Left ventricle myocardium inferior (tissue), 1 donor: ENCODE data around the gene TAF4B. TPM values are rescaled to one million over a fixed set of nuclear protein-coding genes. Genes with fewer than 3 reads are reported as not detected.

Experiments used
- DNase-seq: peaks from one replicate; pipeline ENCODE4 v3.0.0-alpha.2; 2020
- H3K27ac ChIP-seq: fragments of 200-600 bp; replicated peaks from 2 replicates; pipeline ENCODE4 v1.8.0; 2021
- H3K27me3 ChIP-seq: fragments of 200-600 bp; 2 replicates; pipeline ENCODE4 v1.8.0; 2021; ENCODE audit warnings: low read depth
- H3K36me3 ChIP-seq: fragments of 200-600 bp; 2 replicates; pipeline ENCODE4 v1.8.0; 2021
- H3K4me1 ChIP-seq: fragments of 200-600 bp; 2 replicates; pipeline ENCODE4 v1.8.0; 2021
- H3K4me3 ChIP-seq: fragments of 200-600 bp; 2 replicates; pipeline ENCODE4 v1.8.0; 2021; ENCODE audit warnings: mild to moderate bottlenecking, moderate library complexity
- H3K9me3 ChIP-seq: fragments of 200-600 bp; replicated peaks from 2 replicates; pipeline ENCODE4 v1.8.0; 2021
- intact Hi-C: fragments of 100-400 bp; cut with micrococcal nuclease; formaldehyde crosslinking; loops from one replicate; pipeline ENCODE4 v1.11.0; 2022
- long read RNA-seq: library from polyadenylated mRNA; unstranded; transcript quantifications from one replicate; pipeline ENCODE4 v2.0.0, GENCODE V29; 2021
- total RNA-seq: library from RNA; stranded (reverse); fragmentation: NEBNext Ultra II Directional; extraction: Animal tissue kit (Norgen Biotek cat#: 25700); gene quantifications from one replicate; pipeline ENCODE4 v1.2.1, GENCODE V29; 2021
- TF ChIP-seq, protein P1 (sequence below): fragments of 200-600 bp; IDR thresholded peaks from 2 replicates; pipeline ENCODE4 v1.8.0; 2021; ENCODE audit warnings: antibody characterized with exemption, mild to moderate bottlenecking, borderline replicate concordance
- donor health status: DM: no; HTN: yes; CAD: no; lungs with severe emphysema.

TAF4B gene, protein sequence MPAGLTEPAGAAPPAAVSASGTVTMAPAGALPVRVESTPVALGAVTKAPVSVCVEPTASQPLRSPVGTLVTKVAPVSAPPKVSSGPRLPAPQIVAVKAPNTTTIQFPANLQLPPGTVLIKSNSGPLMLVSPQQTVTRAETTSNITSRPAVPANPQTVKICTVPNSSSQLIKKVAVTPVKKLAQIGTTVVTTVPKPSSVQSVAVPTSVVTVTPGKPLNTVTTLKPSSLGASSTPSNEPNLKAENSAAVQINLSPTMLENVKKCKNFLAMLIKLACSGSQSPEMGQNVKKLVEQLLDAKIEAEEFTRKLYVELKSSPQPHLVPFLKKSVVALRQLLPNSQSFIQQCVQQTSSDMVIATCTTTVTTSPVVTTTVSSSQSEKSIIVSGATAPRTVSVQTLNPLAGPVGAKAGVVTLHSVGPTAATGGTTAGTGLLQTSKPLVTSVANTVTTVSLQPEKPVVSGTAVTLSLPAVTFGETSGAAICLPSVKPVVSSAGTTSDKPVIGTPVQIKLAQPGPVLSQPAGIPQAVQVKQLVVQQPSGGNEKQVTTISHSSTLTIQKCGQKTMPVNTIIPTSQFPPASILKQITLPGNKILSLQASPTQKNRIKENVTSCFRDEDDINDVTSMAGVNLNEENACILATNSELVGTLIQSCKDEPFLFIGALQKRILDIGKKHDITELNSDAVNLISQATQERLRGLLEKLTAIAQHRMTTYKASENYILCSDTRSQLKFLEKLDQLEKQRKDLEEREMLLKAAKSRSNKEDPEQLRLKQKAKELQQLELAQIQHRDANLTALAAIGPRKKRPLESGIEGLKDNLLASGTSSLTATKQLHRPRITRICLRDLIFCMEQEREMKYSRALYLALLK
- total RNA-seq = 1.1 TPM
- long read RNA-seq, full-length matches to known transcripts = 1 of 1 reads
- long read RNA-seq, partial matches to known transcripts = 0 of 1 reads
- long read RNA-seq, other reads (novel, unspliced or antisense) = 0 of 1 reads

DNA sequence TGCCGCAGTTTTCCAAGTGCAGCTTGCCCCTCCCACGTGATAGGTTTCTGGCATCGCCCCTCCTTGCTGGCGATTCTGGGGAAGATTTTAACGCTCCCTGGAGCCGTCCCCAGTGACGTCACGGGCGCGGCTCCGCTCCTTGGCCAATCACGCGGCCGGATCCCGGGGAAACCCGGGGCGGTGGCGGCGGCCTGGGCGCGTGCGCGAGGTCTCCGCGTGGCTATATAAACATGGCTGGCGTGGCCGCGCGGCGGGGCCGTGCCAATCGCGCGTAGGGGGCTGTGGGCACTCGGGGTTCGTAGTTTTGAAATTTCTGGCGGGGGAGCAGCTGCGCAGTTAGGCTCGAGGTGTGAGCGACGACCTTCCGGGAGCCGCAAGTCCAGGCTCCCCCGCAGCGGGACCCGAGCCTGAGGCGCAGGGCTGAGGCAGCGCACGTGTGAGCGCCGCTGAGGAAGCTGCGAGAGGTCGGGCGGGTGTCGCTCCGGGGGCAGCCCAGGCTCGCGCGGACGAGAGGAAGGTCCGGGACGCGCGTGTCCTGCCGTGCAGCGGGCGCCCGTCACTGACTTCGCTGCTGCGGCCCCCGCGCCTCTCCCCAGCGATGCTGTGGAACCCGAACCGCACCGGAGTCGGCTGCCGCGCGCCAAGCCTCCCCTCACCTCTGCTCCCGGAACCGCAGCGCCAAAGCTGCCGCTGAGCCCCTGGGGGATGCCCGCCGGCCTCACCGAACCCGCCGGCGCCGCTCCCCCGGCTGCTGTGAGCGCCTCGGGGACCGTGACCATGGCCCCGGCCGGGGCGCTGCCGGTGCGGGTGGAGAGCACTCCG lies at the start of gene TAF4B:
Gene TAF4B (plus strand): TSS at position 217 of the 822 bp plus-strand sequence. CDS start 489 bp downstream, at position 706.
- Histone ChIP-seq H3K4me3 (peak within 1 kb of the TSS; percentile 95), H3K9me3 (no peaks in the 10 kb centered on the region), H3K27ac (peak within 1 kb of the TSS; percentile 71), H3K36me3 (no peaks in the 10 kb centered on the region), H3K4me1 (peaks cover 31% of the 10 kb centered on the region), H3K27me3 (peaks cover 9% of the 10 kb centered on the region)
- peak; percentile 94 for DNase-seq
- TF ChIP-seq, protein P1, sequence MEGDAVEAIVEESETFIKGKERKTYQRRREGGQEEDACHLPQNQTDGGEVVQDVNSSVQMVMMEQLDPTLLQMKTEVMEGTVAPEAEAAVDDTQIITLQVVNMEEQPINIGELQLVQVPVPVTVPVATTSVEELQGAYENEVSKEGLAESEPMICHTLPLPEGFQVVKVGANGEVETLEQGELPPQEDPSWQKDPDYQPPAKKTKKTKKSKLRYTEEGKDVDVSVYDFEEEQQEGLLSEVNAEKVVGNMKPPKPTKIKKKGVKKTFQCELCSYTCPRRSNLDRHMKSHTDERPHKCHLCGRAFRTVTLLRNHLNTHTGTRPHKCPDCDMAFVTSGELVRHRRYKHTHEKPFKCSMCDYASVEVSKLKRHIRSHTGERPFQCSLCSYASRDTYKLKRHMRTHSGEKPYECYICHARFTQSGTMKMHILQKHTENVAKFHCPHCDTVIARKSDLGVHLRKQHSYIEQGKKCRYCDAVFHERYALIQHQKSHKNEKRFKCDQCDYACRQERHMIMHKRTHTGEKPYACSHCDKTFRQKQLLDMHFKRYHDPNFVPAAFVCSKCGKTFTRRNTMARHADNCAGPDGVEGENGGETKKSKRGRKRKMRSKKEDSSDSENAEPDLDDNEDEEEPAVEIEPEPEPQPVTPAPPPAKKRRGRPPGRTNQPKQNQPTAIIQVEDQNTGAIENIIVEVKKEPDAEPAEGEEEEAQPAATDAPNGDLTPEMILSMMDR = no peak
- intact Hi-C loops = no loop called here

DNA sequence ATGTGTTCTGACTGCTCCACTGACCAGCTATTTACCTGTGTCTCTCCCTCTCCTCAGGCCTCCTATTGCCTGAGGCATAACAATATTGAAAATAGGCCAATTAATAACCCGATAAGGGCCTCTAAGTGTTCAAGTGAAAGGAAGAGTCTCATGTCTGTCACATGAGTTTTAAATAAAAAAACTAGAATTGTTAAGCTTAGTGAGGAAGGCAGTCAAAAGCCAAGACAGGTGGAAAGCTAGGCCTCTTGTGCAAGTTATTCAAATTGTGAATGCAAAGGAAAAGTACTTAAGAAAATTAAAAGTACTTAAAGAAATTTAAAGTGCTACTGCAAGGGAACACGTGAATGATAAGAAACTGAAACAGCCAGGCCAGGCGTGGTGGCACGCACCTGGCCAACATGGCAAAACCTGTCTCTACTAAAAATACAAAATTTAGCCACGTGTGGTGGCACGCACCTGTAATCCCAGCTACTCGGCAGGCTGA lies 44.9 kb upstream of the TAF4B start:
- TF ChIP-seq, protein P1 = no peak
- intact Hi-C loops = no loop called here
- no peaks in the 10 kb centered on the region for H3K4me1 ChIP-seq
- H3K4me3 ChIP-seq = no peak overlapping the region
- peaks cover 10% of the 10 kb centered on the region for H3K9me3 ChIP-seq
- H3K27ac ChIP-seq = no peak overlapping the region
- no peaks in the 10 kb centered on the region for H3K36me3 ChIP-seq
- no peak for DNase-seq
- H3K27me3 ChIP-seq = no peaks in the 10 kb centered on the region

DNA sequence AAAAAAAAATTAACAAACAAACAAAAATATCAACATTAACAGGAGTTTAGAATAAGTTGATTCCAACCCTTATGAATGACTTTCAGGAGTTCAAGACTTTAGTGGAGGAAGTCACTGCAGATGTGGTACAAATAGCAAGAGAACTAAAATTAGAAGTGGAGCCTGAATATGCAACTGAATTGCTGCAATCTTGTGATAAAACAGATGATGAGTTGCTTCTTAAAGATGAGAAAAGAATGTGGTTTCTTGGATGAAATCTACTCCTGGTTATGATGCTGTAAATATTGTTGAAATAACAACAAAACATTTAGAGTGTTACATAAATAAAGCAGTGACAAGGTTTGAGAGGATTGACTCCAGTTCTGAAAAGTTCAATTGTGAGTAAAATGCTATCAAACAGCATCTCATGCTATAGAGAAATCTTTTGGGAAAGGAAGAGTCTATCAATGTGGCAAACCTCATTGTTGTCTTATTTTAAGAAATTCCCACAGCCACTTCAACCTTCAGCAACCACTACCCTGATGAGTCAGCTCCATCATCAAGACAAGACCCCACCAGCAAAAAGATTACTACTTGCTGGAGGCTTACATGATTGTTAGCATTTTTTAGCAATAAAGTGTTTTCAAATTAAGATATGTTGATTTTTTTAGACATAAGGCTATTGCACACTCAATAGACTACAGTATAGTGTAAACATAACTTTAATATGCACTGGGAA lies 42.7 kb upstream of the TAF4B start:
- H3K27me3 ChIP-seq = no peaks in the 10 kb centered on the region
- no peak overlapping the region for H3K27ac ChIP-seq
- peaks cover 22% of the 10 kb centered on the region for H3K9me3 ChIP-seq
- TF ChIP-seq, protein P1 = no peak
- H3K4me3 ChIP-seq = no peak overlapping the region
- no peaks in the 10 kb centered on the region for H3K36me3 ChIP-seq
- intact Hi-C loops = no loop called here
- no peaks in the 10 kb centered on the region for H3K4me1 ChIP-seq
- DNase-seq = no peak

DNA sequence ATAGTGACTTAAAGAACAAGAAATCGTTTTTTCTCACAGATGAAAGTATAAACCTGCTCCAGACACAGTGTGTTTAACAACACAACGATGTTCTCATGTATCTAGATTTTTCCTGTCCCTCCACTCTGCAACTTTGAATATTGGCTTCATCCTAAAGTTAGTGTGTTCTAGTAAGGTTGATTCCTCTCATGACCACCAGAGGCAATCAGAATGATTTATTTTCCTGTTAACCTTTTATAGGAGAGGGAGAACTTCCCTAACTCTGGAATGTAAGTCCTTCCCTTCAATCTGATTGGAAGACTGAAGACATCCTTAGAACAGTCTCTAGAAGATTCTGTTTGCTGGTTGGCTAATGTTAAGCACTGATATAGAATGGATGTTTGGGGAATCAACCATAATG lies 41.0 kb upstream of the TAF4B start:
- TF ChIP-seq, protein P1 = peak; percentile 22
- H3K27ac ChIP-seq = no peak overlapping the region
- no peaks in the 10 kb centered on the region for H3K27me3 ChIP-seq
- H3K4me3 ChIP-seq = no peak overlapping the region
- no peaks in the 10 kb centered on the region for H3K36me3 ChIP-seq
- no peaks in the 10 kb centered on the region for H3K4me1 ChIP-seq
- H3K9me3 ChIP-seq = peaks cover 29% of the 10 kb centered on the region
- intact Hi-C loops = no loop called here
- no peak for DNase-seq
